HG03571 (cell line): ENCODE data around the gene RNF175.
"Not testable (repeated sequence)": the region's sequence is repeated elsewhere in the genome, so short reads cannot be mapped to it uniquely, and the experiment has no call there.

Experiments
- ATAC-seq: cut with Tn5 transposase; IDR thresholded peaks from one replicate; pipeline ENCODE4 v1.9.1; 2021; ENCODE audit not compliant: unreplicated experiment

RNF175 gene

GRCh38 chr4:153684182-153684970 is 75.4 kb downstream of the RNF175 start, which contains the start of gene TLR2:
Gene TLR2 (plus strand): TSS chr4:153684280. CDS start chr4:153702908, 18,628 bp downstream.
- ATAC-seq = peak; percentile 85

- ATAC-seq = no peak
Measured at GRCh38 chr4:153683763-153684181, 76.1 kb downstream of the RNF175 start.

GRCh38 chr4:153679486-153679885 is 80.3 kb downstream of the RNF175 start:
- no peak for ATAC-seq

GRCh38 chr4:153676984-153677383 is 82.8 kb downstream of the RNF175 start:
- ATAC-seq = no peak

GRCh38 chr4:153676486-153676885 is 83.3 kb downstream of the RNF175 start:
- no peak for ATAC-seq

- no peak for ATAC-seq
Measured at GRCh38 chr4:153669838-153670237, 90.0 kb downstream of the RNF175 start.

GRCh38 chr4:153668647-153669046 is 91.2 kb downstream of the RNF175 start:
- ATAC-seq = no peak

GRCh38 chr4:153666505-153666904 is 93.3 kb downstream of the RNF175 start:
- ATAC-seq = not testable (repeated sequence)

GRCh38 chr4:153663667-153664066 is 96.2 kb downstream of the RNF175 start:
- ATAC-seq = no peak

GRCh38 chr4:153661908-153662307 is 97.9 kb downstream of the RNF175 start:
- ATAC-seq = no peak

GRCh38 chr4:153661215-153661822 is 98.5 kb downstream of the RNF175 start:
- no peak for ATAC-seq
